Calu3 (cell line): ENCODE results near the gene LBX2. TPM values are rescaled to one million over a fixed set of nuclear protein-coding genes. Genes with fewer than 3 reads are reported as not detected.

Experiments used
- BruUV-seq: library from RNA; stranded (reverse); fragments of 400-500 nt; replicated peaks from 2 replicates; lab custom pipeline; 2021; lab: Mats Ljungman, UMichigan
- CTCF ChIA-PET: fragments of 300-600 bp; sonication (Branson Sonifier 250); formaldehyde crosslinking; loops from one replicate; lab custom pipeline; 2022; ENCODE audit warnings: antibody characterized with exemption; lab: Charles Lee
- DNase-seq: peaks from one replicate; pipeline ENCODE4 v3.0.0; 2022
- H3K27ac Mint-ChIP-seq: one replicate; pipeline ENCODE4 v1.8.0; 2022; ENCODE audit warnings: mixed read lengths; ENCODE audit not compliant: unreplicated experiment
- H3K27me3 Mint-ChIP-seq: one replicate; pipeline ENCODE4 v1.8.0; 2022; ENCODE audit warnings: mixed read lengths; ENCODE audit not compliant: unreplicated experiment
- H3K36me3 Mint-ChIP-seq: one replicate; pipeline ENCODE4 v1.8.0; 2022; ENCODE audit warnings: mild to moderate bottlenecking, moderate library complexity, mixed read lengths; ENCODE audit not compliant: insufficient read depth, unreplicated experiment
- H3K4me1 Mint-ChIP-seq: one replicate; pipeline ENCODE4 v1.8.0; 2022; ENCODE audit warnings: mild to moderate bottlenecking, low read depth, mixed read lengths; ENCODE audit not compliant: unreplicated experiment
- H3K4me3 Mint-ChIP-seq: one replicate; pipeline ENCODE4 v1.8.0; 2022; ENCODE audit warnings: mild to moderate bottlenecking, low read depth, moderate library complexity, mixed read lengths; ENCODE audit not compliant: unreplicated experiment
- H3K9me3 Mint-ChIP-seq: one replicate; pipeline ENCODE4 v1.8.0; 2022; ENCODE audit warnings: low read depth, mixed read lengths; ENCODE audit not compliant: unreplicated experiment
- CTCF ChIP-seq: fragments of 200-600 bp; IDR thresholded peaks from one replicate; pipeline ENCODE4 v1.8.0; 2022; ENCODE audit warnings: antibody characterized with exemption; ENCODE audit not compliant: unreplicated experiment
- intact Hi-C: fragments of 100-400 bp; cut with micrococcal nuclease; formaldehyde crosslinking; loops from one replicate; pipeline ENCODE4 v1.10.0; 2022; ENCODE audit not compliant: unreplicated experiment
- total RNA-seq: library from RNA; stranded (reverse); gene quantifications from 2 replicates; pipeline ENCODE4 v1.2.3, GENCODE V29; 2022

Gene LBX2
- total RNA-seq, 1 experiment from 2014 or later, result 3.5 TPM

GRCh38 chr2:74529357-74530238 is 30.2 kb upstream of the LBX2 start, which contains the start of the genes AUP1 and HTRA2:
TSS of gene AUP1 (minus strand) at chr2:74529706. CDS start at chr2:74529629, 77 bp downstream.
TSS of gene HTRA2 (plus strand) at chr2:74529933. CDS start at chr2:74530007, 74 bp downstream.
- Mint-ChIP-seq H3K4me3 (peak within 1 kb of the TSS; percentile 95), H3K9me3 (no peaks in the 10 kb centered on the region), H3K27ac (peak within 1 kb of the TSS; percentile 93), H3K36me3 (peaks cover 46% of the 10 kb centered on the region), H3K4me1 (peaks cover 28% of the 10 kb centered on the region), H3K27me3 (no peaks in the 10 kb centered on the region)
- BruUV-seq, result no TSS peak
- TF ChIP-seq CTCF, result no peak
- intact Hi-C loops, result loop anchor here (2.0 to 10.0 kb wide), 2 partner anchors 23 to 195 kb away; partner anchors contain the start of gene PCGF1
- peak; percentile 98 for DNase-seq
- CTCF ChIA-PET, result interaction anchor here (0.5 to 1.3 kb wide), 4 partner anchors 23 to 195 kb away, joined by 3 read pairs; no protein-coding TSS in a partner anchor

GRCh38 chr2:74528600-74529356 is 29.4 kb upstream of the LBX2 start:
- Mint-ChIP-seq H3K27ac (peak overlapping the region; percentile 93), H3K9me3 (no peaks in the 10 kb centered on the region), H3K27me3 (no peaks in the 10 kb centered on the region), H3K4me3 (peak overlapping the region; percentile 95), H3K36me3 (peaks cover 43% of the 10 kb centered on the region), H3K4me1 (peaks cover 28% of the 10 kb centered on the region)
- TF ChIP-seq CTCF, result no peak
- intact Hi-C loops, result loop anchor here (2.0 kb wide), 1 partner anchor 22 kb away; the partner anchor contains the start of gene PCGF1
- TSS peak; percentile 68 for BruUV-seq
- CTCF ChIA-PET, result interaction anchor here (0.5 to 1.3 kb wide), 3 partner anchors 22 to 194 kb away, joined by 3 read pairs; no protein-coding TSS in a partner anchor
- DNase-seq, result no peak

GRCh38 chr2:74527741-74528140 is 28.3 kb upstream of the LBX2 start:
- no peak for DNase-seq
- BruUV-seq, result no TSS peak
- H3K4me3 Mint-ChIP-seq, result peak overlapping the region; percentile 95
- H3K27me3 Mint-ChIP-seq, result peaks cover under 1% of the 10 kb centered on the region
- CTCF ChIA-PET, result no interaction called here
- H3K36me3 Mint-ChIP-seq, result peaks cover 41% of the 10 kb centered on the region
- H3K9me3 Mint-ChIP-seq, result no peaks in the 10 kb centered on the region
- intact Hi-C loops, result loop anchor here (2.0 kb wide), 1 partner anchor 21 kb away; the partner anchor contains the start of gene PCGF1
- H3K4me1 Mint-ChIP-seq, result peaks cover 28% of the 10 kb centered on the region
- no peak overlapping the region for H3K27ac Mint-ChIP-seq
- TF ChIP-seq CTCF, result no peak

- no peak for DNase-seq
- BruUV-seq, result no TSS peak
- Mint-ChIP-seq H3K36me3 (peaks cover 47% of the 10 kb centered on the region), H3K4me1 (peaks cover 20% of the 10 kb centered on the region), H3K9me3 (no peaks in the 10 kb centered on the region), H3K27ac (no peak overlapping the region), H3K4me3 (no peak overlapping the region), H3K27me3 (peaks cover 11% of the 10 kb centered on the region)
- CTCF ChIA-PET, result no interaction called here
- intact Hi-C loops, result no loop called here
- no peak for TF ChIP-seq CTCF
Observed at GRCh38 chr2:74526649-74527230, 27.3 kb upstream of the LBX2 start.
